ENCODE data around the gene RNF227.

RNF227 gene

DNA sequence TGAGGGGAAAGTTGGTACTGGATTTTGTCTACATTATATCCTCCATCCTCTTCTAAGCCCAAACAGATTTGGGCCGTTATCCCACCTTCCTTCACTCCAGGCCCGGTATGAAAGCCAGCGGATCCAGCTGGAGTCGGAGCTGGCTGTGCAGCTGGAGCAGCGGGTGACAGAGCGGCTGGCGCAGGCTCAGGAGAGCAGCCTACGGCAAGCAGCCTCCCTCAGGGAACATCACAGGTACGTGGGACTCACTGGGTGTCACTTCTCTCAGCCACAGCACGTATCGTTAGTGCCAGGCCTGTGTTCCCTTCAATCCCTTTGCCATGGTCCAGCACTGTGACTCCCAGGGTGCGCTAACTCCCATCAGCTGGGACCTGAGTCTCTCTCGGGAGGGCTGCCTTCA, 27.2 kb upstream of the RNF227 start:
- H3K27me3 ChIP-seq (ENCODE audit: insufficient read depth, low read length) = no peaks in the 10 kb centered on the region
- H3K18ac ChIP-seq (ENCODE audit: low read length) = no peak overlapping the region
- no peak overlapping the region for H4K12ac ChIP-seq (ENCODE audit: low read depth, low read length)
- no peak overlapping the region for H3K27ac ChIP-seq (ENCODE audit: low read depth, low read length)
- H3K36me3 ChIP-seq (ENCODE audit: control insufficient read depth in 1 of 2, insufficient read depth in 2 of 2, low read length in 2 of 2) = peaks cover 53 to 67% of the 10 kb centered on the region in 2 experiments
- H2AK5ac ChIP-seq (ENCODE audit: low read length) = no peak overlapping the region
- H4K8ac ChIP-seq (ENCODE audit: low read depth, low read length) = no peak overlapping the region
- no peak overlapping the region for H2AFZ ChIP-seq (ENCODE audit: insufficient read depth, low read length, poor library complexity)
- no peak overlapping the region for H3K4me3 ChIP-seq (ENCODE audit: low read depth, low read length)
- no peak overlapping the region for H3K4me2 ChIP-seq (ENCODE audit: low read length)
- H3K9me3 ChIP-seq (ENCODE audit: insufficient read depth, low read depth, low read length) = peaks cover 2% of the 10 kb centered on the region
- no peak overlapping the region for H3K9ac ChIP-seq (ENCODE audit: low read length)
- no peak overlapping the region for H3K4ac ChIP-seq (ENCODE audit: low read depth, low read length)
- H3K14ac ChIP-seq (ENCODE audit: low read length) = no peak overlapping the region
- H3K79me1 ChIP-seq (ENCODE audit: low read length) = no peaks in the 10 kb centered on the region
- WGBS (ENCODE audit: extremely low coverage, insufficient coverage, insufficient read length) = no CpG with 5 or more reads among the region's 13 CpGs
- no peaks in the 10 kb centered on the region for H3K4me1 ChIP-seq (ENCODE audit: control insufficient read depth in 1 of 2, insufficient read depth in 2 of 2, low read length in 2 of 2)
- DNase-seq = no peak
- no peak overlapping the region for H4K91ac ChIP-seq (ENCODE audit: low read depth, low read length)
- no peak overlapping the region for H2BK5ac ChIP-seq (ENCODE audit: low read depth, low read length, poor library complexity)
- no peaks in the 10 kb centered on the region for H3K79me2 ChIP-seq (ENCODE audit: control insufficient read depth, insufficient read depth, low read length, poor library complexity)
- H2BK12ac ChIP-seq (ENCODE audit: low read length) = no peak overlapping the region
- H3K23ac ChIP-seq (ENCODE audit: low read length) = no peak overlapping the region
- no peak overlapping the region for H2BK120ac ChIP-seq (ENCODE audit: insufficient read depth, low read length, poor library complexity)

DNA sequence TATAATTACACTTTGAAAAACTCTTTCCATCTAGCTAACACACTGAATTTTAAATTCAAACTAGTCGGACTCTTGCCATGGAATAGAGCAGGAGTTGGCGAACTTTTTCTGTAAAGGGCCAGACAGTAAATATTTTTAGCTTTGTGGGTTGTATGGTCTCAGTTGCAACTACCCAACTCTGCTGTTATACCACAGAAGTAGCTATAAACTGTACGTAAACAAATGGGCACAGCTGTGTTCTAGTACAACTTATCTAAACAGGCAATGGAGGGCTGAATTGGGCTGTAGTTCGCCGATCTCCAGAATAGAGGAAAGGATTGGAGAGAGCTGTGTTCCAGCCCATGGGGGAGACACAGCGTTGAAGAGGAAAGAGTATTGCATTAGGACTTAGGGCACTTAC, 24.7 kb upstream of the RNF227 start:
- Histone ChIP-seq H2AK5ac (ENCODE audit: low read length) (no peak overlapping the region), H3K79me1 (ENCODE audit: low read length) (no peaks in the 10 kb centered on the region), H3K4me2 (ENCODE audit: low read length) (no peak overlapping the region), H3K27me3 (ENCODE audit: insufficient read depth, low read length) (no peaks in the 10 kb centered on the region), H2BK120ac (ENCODE audit: insufficient read depth, low read length, poor library complexity) (no peak overlapping the region), H3K9ac (ENCODE audit: low read length) (no peak overlapping the region), H3K36me3 (ENCODE audit: control insufficient read depth in 1 of 2, insufficient read depth in 2 of 2, low read length in 2 of 2) (peaks cover 45 to 60% of the 10 kb centered on the region in 2 experiments), H3K4ac (ENCODE audit: low read depth, low read length) (no peak overlapping the region), H2BK5ac (ENCODE audit: low read depth, low read length, poor library complexity) (no peak overlapping the region), H4K91ac (ENCODE audit: low read depth, low read length) (no peak overlapping the region), H3K23ac (ENCODE audit: low read length) (no peak overlapping the region), H3K79me2 (ENCODE audit: control insufficient read depth, insufficient read depth, low read length, poor library complexity) (no peaks in the 10 kb centered on the region), H3K4me3 (ENCODE audit: low read depth, low read length) (no peak overlapping the region), H4K12ac (ENCODE audit: low read depth, low read length) (no peak overlapping the region), H3K27ac (ENCODE audit: low read depth, low read length) (no peak overlapping the region), H3K18ac (ENCODE audit: low read length) (no peak overlapping the region), H2BK12ac (ENCODE audit: low read length) (no peak overlapping the region), H3K4me1 (ENCODE audit: control insufficient read depth in 1 of 2, insufficient read depth in 2 of 2, low read length in 2 of 2) (no peaks in the 10 kb centered on the region), H2AFZ (ENCODE audit: insufficient read depth, low read length, poor library complexity) (no peak overlapping the region), H3K9me3 (ENCODE audit: insufficient read depth, low read depth, low read length) (peaks cover 2% of the 10 kb centered on the region), H3K14ac (ENCODE audit: low read length) (no peak overlapping the region), H4K8ac (ENCODE audit: low read depth, low read length) (no peak overlapping the region)
- DNase-seq = no peak
- WGBS (ENCODE audit: extremely low coverage, insufficient coverage, insufficient read length) = no CpG with 5 or more reads among the region's 6 CpGs

DNA sequence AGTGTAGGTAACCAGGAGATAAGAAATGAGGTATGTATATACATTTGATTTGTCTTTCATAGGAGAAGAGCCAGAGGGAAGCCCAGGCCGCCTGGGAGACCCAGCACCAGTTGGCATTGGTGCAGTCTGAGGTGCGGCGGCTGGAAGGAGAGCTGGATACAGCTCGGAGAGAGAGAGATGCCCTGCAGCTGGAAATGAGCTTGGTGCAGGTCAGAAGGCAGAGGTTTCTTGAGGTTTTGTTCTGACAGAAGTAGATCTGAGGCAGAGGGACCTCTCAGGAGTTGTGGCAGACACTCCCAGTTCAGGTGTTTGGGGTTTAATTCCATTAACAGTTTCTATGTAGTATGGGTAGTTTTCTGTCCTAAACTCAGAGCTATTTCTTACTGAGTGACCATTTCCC, 23.9 kb upstream of the RNF227 start:
- Histone ChIP-seq H2BK120ac (ENCODE audit: insufficient read depth, low read length, poor library complexity) (no peak overlapping the region), H2BK5ac (ENCODE audit: low read depth, low read length, poor library complexity) (no peak overlapping the region), H4K12ac (ENCODE audit: low read depth, low read length) (no peak overlapping the region), H3K18ac (ENCODE audit: low read length) (no peak overlapping the region), H3K4ac (ENCODE audit: low read depth, low read length) (no peak overlapping the region), H2BK12ac (ENCODE audit: low read length) (no peak overlapping the region), H3K9ac (ENCODE audit: low read length) (no peak overlapping the region), H4K8ac (ENCODE audit: low read depth, low read length) (no peak overlapping the region), H3K27me3 (ENCODE audit: insufficient read depth, low read length) (no peaks in the 10 kb centered on the region), H3K79me2 (ENCODE audit: control insufficient read depth, insufficient read depth, low read length, poor library complexity) (no peaks in the 10 kb centered on the region), H3K79me1 (ENCODE audit: low read length) (no peaks in the 10 kb centered on the region), H2AK5ac (ENCODE audit: low read length) (no peak overlapping the region), H3K4me1 (ENCODE audit: control insufficient read depth in 1 of 2, insufficient read depth in 2 of 2, low read length in 2 of 2) (no peaks in the 10 kb centered on the region), H3K4me3 (ENCODE audit: low read depth, low read length) (no peak overlapping the region), H3K14ac (ENCODE audit: low read length) (no peak overlapping the region), H3K27ac (ENCODE audit: low read depth, low read length) (no peak overlapping the region), H3K23ac (ENCODE audit: low read length) (no peak overlapping the region), H2AFZ (ENCODE audit: insufficient read depth, low read length, poor library complexity) (no peak overlapping the region), H4K91ac (ENCODE audit: low read depth, low read length) (no peak overlapping the region), H3K36me3 (ENCODE audit: control insufficient read depth in 1 of 2, insufficient read depth in 2 of 2, low read length in 2 of 2) (peaks cover 40 to 55% of the 10 kb centered on the region in 2 experiments), H3K9me3 (ENCODE audit: insufficient read depth, low read depth, low read length) (peaks cover 2% of the 10 kb centered on the region), H3K4me2 (ENCODE audit: low read length) (no peak overlapping the region)
- WGBS (ENCODE audit: extremely low coverage, insufficient coverage, insufficient read length) = no CpG with 5 or more reads among the region's 4 CpGs
- no peak for DNase-seq

DNA sequence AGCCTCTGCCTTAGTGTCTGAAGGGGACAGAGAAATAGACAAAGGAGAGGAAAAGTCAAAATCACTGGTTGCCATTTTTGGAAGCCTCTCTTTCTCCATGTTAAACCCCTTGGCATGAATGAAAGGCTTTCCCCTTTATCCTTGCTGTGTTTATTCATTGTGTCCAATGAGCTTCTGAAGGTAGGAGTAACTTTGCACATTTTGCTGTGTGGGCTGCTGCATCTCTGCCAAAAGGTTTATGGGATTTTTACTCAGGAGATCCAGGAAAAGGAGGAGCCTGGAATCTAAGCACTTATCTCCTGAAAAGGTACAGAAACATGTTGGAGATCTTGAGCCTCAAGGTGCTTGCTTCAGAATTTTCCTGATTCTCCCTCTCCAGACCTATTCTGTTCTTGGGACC, 19.8 kb upstream of the RNF227 start:
- Histone ChIP-seq H3K79me1 (ENCODE audit: low read length) (peaks cover 9% of the 10 kb centered on the region), H3K14ac (ENCODE audit: low read length) (no peak overlapping the region), H4K12ac (ENCODE audit: low read depth, low read length) (no peak overlapping the region), H2BK5ac (ENCODE audit: low read depth, low read length, poor library complexity) (no peak overlapping the region), H3K9ac (ENCODE audit: low read length) (no peak overlapping the region), H3K4me2 (ENCODE audit: low read length) (no peak overlapping the region), H3K23ac (ENCODE audit: low read length) (no peak overlapping the region), H3K79me2 (ENCODE audit: control insufficient read depth, insufficient read depth, low read length, poor library complexity) (peaks cover 7% of the 10 kb centered on the region), H2BK12ac (ENCODE audit: low read length) (no peak overlapping the region), H3K27me3 (ENCODE audit: insufficient read depth, low read length) (no peaks in the 10 kb centered on the region), H4K91ac (ENCODE audit: low read depth, low read length) (no peak overlapping the region), H3K27ac (ENCODE audit: low read depth, low read length) (no peak overlapping the region), H3K4me1 (ENCODE audit: control insufficient read depth in 1 of 2, insufficient read depth in 2 of 2, low read length in 2 of 2) (peaks cover 6 to 10% of the 10 kb centered on the region in 2 experiments), H3K18ac (ENCODE audit: low read length) (no peak overlapping the region), H4K8ac (ENCODE audit: low read depth, low read length) (no peak overlapping the region), H3K4me3 (ENCODE audit: low read depth, low read length) (no peak overlapping the region), H2BK120ac (ENCODE audit: insufficient read depth, low read length, poor library complexity) (no peak overlapping the region), H2AK5ac (ENCODE audit: low read length) (no peak overlapping the region), H2AFZ (ENCODE audit: insufficient read depth, low read length, poor library complexity) (no peak overlapping the region), H3K36me3 (ENCODE audit: control insufficient read depth in 1 of 2, insufficient read depth in 2 of 2, low read length in 2 of 2) (peaks cover 21 to 33% of the 10 kb centered on the region in 2 experiments), H3K4ac (ENCODE audit: low read depth, low read length) (no peak overlapping the region), H3K9me3 (ENCODE audit: insufficient read depth, low read depth, low read length) (no peaks in the 10 kb centered on the region)
- DNase-seq = no peak
